Endothelial cell of umbilical vein (primary cell): ENCODE results near the gene CTBP2. TPM values are rescaled to one million over a fixed set of nuclear protein-coding genes. Genes with fewer than 3 reads are reported as not detected.

Experiments
- BruUV-seq: library from RNA; stranded (reverse); fragments of 400-500 nt; replicated peaks from 2 replicates; lab custom pipeline; 2021; lab: Mats Ljungman, UMichigan
- CTCF ChIA-PET: fragments of 300-600, 350-600 bp; sonication (Branson Sonifier 250); formaldehyde crosslinking; loops from one replicate; lab custom pipeline; 2021; ENCODE audit warnings: antibody characterized with exemption, inconsistent platforms; lab: Charles Lee
- POLR2A ChIA-PET: fragments of 300-600, 350-600 bp; sonication (Branson Sonifier 250); formaldehyde crosslinking; loops from one replicate; lab custom pipeline; 2021; ENCODE audit warnings: antibody characterized with exemption, inconsistent platforms; lab: Charles Lee
- DNase-seq: peaks from one replicate; pipeline ENCODE4 v3.0.0-alpha.2; 2011; ENCODE audit warnings: low read depth, low spot score
- FAIRE-seq: peaks from 2 replicates; lab custom pipeline; 2011; peaks lifted over from hg19 to GRCh38; lab: Jason Lieb, UNC
- H2AFZ ChIP-seq: 2 replicates; pipeline ENCODE4 v1.6.0; 2012; ENCODE audit warnings: low read depth, low read length, control low read depth, inconsistent platforms
- H3K27ac ChIP-seq: 2 replicates; pipeline ENCODE4 v1.5.1; 2011; ENCODE audit warnings: low read depth, mild to moderate bottlenecking, control low read depth, low read length, moderate library complexity; ENCODE audit not compliant: insufficient read depth
- H3K27me3 ChIP-seq, 2 experiments: 2 replicates each; pipeline versions ENCODE4 v1.6.0 to v1.6.1; 2011; ENCODE audit warnings: low read length in 2 of 2, mixed read lengths in 1 of 2; ENCODE audit not compliant: control insufficient read depth in 2 of 2, insufficient read depth in 2 of 2
- H3K36me3 ChIP-seq, 2 experiments: 2 replicates in 1 of 2; 3 replicates in 1 of 2; pipeline ENCODE4 v1.5.1; 2011; ENCODE audit warnings: low read length in 2 of 2, mild to moderate bottlenecking in 1 of 2, moderate library complexity in 1 of 2; ENCODE audit not compliant: control insufficient read depth in 2 of 2, insufficient read depth in 2 of 2; ENCODE audit errors: extremely low read depth in 1 of 2
- H3K4me1 ChIP-seq: 3 replicates; pipeline ENCODE4 v1.5.1; 2011; ENCODE audit warnings: mild to moderate bottlenecking, low read length; ENCODE audit not compliant: control insufficient read depth, insufficient read depth; ENCODE audit errors: extremely low read depth
- H3K4me2 ChIP-seq: 2 replicates; pipeline ENCODE4 v1.6.1; 2011; ENCODE audit warnings: low read length, control low read depth, mixed read lengths; ENCODE audit not compliant: insufficient read depth
- H3K4me3 ChIP-seq, 3 experiments: fragments of 200-600 bp in 1 of 3; sonication (generic), shearing (Covaris generic) in 1 of 3; replicated peaks in 1 of 3; 2 replicates each; pipeline ENCODE4 v1.5.1; 2011 to 2016; ENCODE audit warnings: control low read depth in 3 of 3, low read length in 3 of 3, mild to moderate bottlenecking in 2 of 3, inconsistent platforms in 1 of 3, low read depth in 1 of 3, moderate library complexity in 1 of 3; ENCODE audit not compliant: insufficient read depth in 1 of 3
- H3K79me2 ChIP-seq: 2 replicates; pipeline ENCODE4 v1.6.0; 2012; ENCODE audit warnings: low read length, inconsistent platforms; ENCODE audit not compliant: control insufficient read depth, insufficient read depth
- H3K9ac ChIP-seq: replicated peaks from 2 replicates; pipeline ENCODE3; 2011; ENCODE audit warnings: low read length, control low read depth; ENCODE audit not compliant: insufficient read depth; ENCODE audit errors: extremely low read depth
- H3K9me1 ChIP-seq: replicated peaks from 3 replicates; pipeline ENCODE4 v1.6.0; 2011; ENCODE audit warnings: mild to moderate bottlenecking, low read length; ENCODE audit not compliant: control insufficient read depth, insufficient read depth; ENCODE audit errors: extremely low read depth
- H3K9me3 ChIP-seq: replicated peaks from 2 replicates; pipeline ENCODE4 v1.5.1; 2012; ENCODE audit warnings: low read length, inconsistent platforms; ENCODE audit not compliant: control insufficient read depth, insufficient read depth
- H4K20me1 ChIP-seq: replicated peaks from 2 replicates; pipeline ENCODE3; 2011; ENCODE audit warnings: mild to moderate bottlenecking, low read length; ENCODE audit not compliant: control insufficient read depth, insufficient read depth; ENCODE audit errors: extremely low read depth
- EZH2 ChIP-seq: IDR thresholded peaks from 2 replicates; pipeline ENCODE4 v1.6.1; 2012; ENCODE audit warnings: borderline replicate concordance, low read depth, mild to moderate bottlenecking, moderate library complexity, low read length, inconsistent platforms; ENCODE audit not compliant: severe bottlenecking
- FOS ChIP-seq: IDR thresholded peaks from 2 replicates; pipeline ENCODE4 v1.6.1; 2011; ENCODE audit warnings: mild to moderate bottlenecking, low read length, moderate library complexity, borderline replicate concordance; ENCODE audit not compliant: insufficient read depth
- GATA2 ChIP-seq: IDR thresholded peaks from 2 replicates; pipeline ENCODE4 v1.7.0; 2011; ENCODE audit warnings: low read depth, mild to moderate bottlenecking, moderate library complexity, mixed read lengths, low read length; ENCODE audit not compliant: insufficient read length, insufficient read depth
- JUN ChIP-seq: IDR thresholded peaks from 2 replicates; pipeline ENCODE4 v1.6.1; 2011; ENCODE audit warnings: borderline replicate concordance, low read depth; ENCODE audit not compliant: insufficient read length, insufficient read depth
- MYC ChIP-seq: IDR thresholded peaks from one replicate; pipeline ENCODE4 v1.6.1; 2011; ENCODE audit warnings: mild to moderate bottlenecking, low read depth, low read length
- POLR2A ChIP-seq: IDR thresholded peaks from 2 replicates; pipeline ENCODE4 v1.6.1; 2012; ENCODE audit warnings: low read depth, mild to moderate bottlenecking, control low read depth, low read length
- POLR2AphosphoS5 ChIP-seq: IDR thresholded peaks from 2 replicates; pipeline ENCODE4 v1.6.1; 2012; ENCODE audit warnings: low read depth, mild to moderate bottlenecking, control low read depth, low read length, moderate library complexity; ENCODE audit not compliant: insufficient read depth
- dilution Hi-C: fragments of 300-500 bp; cut with MboI; formaldehyde crosslinking; loops from one replicate; pipeline ENCODE4 v1.15.0; 2019; ENCODE audit warnings: low sequenced_read_pairs; ENCODE audit not compliant: extremely low pct_ligation_motif_present
- intact Hi-C: fragments of 100-400 bp; cut with micrococcal nuclease; formaldehyde crosslinking; loops from one replicate; pipeline ENCODE4 v1.10.0; 2022
- polyA plus RNA-seq, 4 experiments: library from polyadenylated mRNA; depleted of rRNA in 3 of 4; stranded (reverse) in 3 of 4; unstranded in 1 of 4; fragments of >200 nt; gene quantifications; 2 replicates each; pipeline versions ENCODE4 v1.2.1 to v1.2.3, GENCODE V29; 2011 to 2012; ENCODE audit warnings: missing spikeins in 1 of 4
- total RNA-seq: library from RNA; stranded (reverse); gene quantifications from 2 replicates; pipeline ENCODE4 v1.2.3, GENCODE V29; 2021
- TF ChIP-seq, protein P1 (sequence below): IDR thresholded peaks from 2 replicates; pipeline ENCODE4 v1.6.1; 2011; ENCODE audit not compliant: insufficient read depth, insufficient read length
- TF ChIP-seq, protein P2 (sequence below), 2 donors: IDR thresholded peaks; 1 replicate in 1 of 2; 2 replicates in 1 of 2; pipeline ENCODE4 v1.5.1; 2011; ENCODE audit warnings: low read length in 2 of 2, mild to moderate bottlenecking in 2 of 2, moderate library complexity in 2 of 2, control low read depth in 1 of 2, inconsistent platforms in 1 of 2, low read depth in 1 of 2; ENCODE audit not compliant: insufficient read depth in 1 of 2; ENCODE audit errors: extremely low read depth in 1 of 2

CTBP2 gene
- total and polyA plus RNA-seq, 2 donors (not counting 3 experiments of a cell fraction or from before 2014, with no cell fraction given), result 118 to 128 TPM

DNA sequence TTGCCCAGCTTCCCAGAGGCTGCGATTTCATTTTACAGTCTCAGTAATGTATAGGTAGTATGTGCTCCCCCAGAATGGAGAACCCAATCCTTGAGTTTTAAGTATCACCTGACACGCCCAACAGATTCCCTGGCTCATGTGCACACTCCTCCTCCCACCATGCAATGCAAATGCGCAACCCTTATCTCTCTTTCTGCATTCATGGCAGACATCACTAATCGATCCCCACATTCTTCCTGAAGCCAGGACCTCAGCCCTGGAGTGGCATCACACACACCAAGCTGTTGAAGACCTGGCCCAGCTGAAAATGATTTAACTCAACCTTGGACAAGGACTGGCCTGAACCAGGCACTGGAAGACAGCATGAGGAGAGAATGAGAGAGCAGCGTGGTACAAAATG lies 150.0 kb downstream of the CTBP2 start:
- Histone ChIP-seq H3K27me3 (no peaks in the 10 kb centered on the region), H4K20me1 (no peaks in the 10 kb centered on the region), H2AFZ (no peak overlapping the region), H3K9me3 (no peaks in the 10 kb centered on the region), H3K9me1 (no peaks in the 10 kb centered on the region), H3K36me3 (peaks cover 0 to 21% of the 10 kb centered on the region in 2 experiments), H3K4me3 (no peak overlapping the region), H3K4me2 (no peak overlapping the region), H3K9ac (no peak overlapping the region), H3K27ac (no peak overlapping the region), H3K4me1 (no peaks in the 10 kb centered on the region), H3K79me2 (peaks cover 65% of the 10 kb centered on the region)
- dilution Hi-C loops (no loop called here), intact Hi-C loops (no loop called here)
- ChIA-PET CTCF (interaction anchor here (0.6 to 1.4 kb wide), 6 partner anchors 9 to 36 kb away, joined by 3 to 6 read pairs (median 4); no protein-coding TSS in a partner anchor), POLR2A (no interaction called here)
- no peak for FAIRE-seq
- no TSS peak for BruUV-seq
- DNase-seq, result no peak
- TF ChIP-seq, protein P1, sequence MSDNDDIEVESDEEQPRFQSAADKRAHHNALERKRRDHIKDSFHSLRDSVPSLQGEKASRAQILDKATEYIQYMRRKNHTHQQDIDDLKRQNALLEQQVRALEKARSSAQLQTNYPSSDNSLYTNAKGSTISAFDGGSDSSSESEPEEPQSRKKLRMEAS, result no peak
- no peak for TF ChIP-seq MYC
- TF ChIP-seq GATA2, result no peak
- TF ChIP-seq, protein P2, sequence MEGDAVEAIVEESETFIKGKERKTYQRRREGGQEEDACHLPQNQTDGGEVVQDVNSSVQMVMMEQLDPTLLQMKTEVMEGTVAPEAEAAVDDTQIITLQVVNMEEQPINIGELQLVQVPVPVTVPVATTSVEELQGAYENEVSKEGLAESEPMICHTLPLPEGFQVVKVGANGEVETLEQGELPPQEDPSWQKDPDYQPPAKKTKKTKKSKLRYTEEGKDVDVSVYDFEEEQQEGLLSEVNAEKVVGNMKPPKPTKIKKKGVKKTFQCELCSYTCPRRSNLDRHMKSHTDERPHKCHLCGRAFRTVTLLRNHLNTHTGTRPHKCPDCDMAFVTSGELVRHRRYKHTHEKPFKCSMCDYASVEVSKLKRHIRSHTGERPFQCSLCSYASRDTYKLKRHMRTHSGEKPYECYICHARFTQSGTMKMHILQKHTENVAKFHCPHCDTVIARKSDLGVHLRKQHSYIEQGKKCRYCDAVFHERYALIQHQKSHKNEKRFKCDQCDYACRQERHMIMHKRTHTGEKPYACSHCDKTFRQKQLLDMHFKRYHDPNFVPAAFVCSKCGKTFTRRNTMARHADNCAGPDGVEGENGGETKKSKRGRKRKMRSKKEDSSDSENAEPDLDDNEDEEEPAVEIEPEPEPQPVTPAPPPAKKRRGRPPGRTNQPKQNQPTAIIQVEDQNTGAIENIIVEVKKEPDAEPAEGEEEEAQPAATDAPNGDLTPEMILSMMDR (IDR thresholded peaks at IDR 0.05; ENCODE audit: extremely low read depth in 1 of 2, insufficient read depth in 1 of 2, low read depth in 1 of 2, low read length in 2 of 2), result no peak
- no peak for TF ChIP-seq EZH2
- TF ChIP-seq JUN, result no peak
- no peak for TF ChIP-seq FOS
- TF ChIP-seq POLR2AphosphoS5, result no peak
- TF ChIP-seq POLR2A, result no peak
